ENCODE measurements around the gene KLHL40. TPM values are rescaled to one million over a fixed set of nuclear protein-coding genes. Genes with fewer than 3 reads are reported as not detected.

KLHL40 gene
- total and polyA plus RNA-seq, 9 of the 15 experiments (the other 6 are each of a cell fraction or from before 2014, with no cell fraction given) = not detected

GRCh38 chr3:42709621-42710020 lies 24.3 kb downstream of the KLHL40 start:
- Histone ChIP-seq H3K9ac (ENCODE audit: insufficient read depth in 1 of 2, low read depth in 2 of 2, low read length in 2 of 2) (no peak overlapping the region), H3K27ac (ENCODE audit: extremely low read depth, low read depth, low read length) (no peak overlapping the region), H3K36me3 (ENCODE audit: control insufficient read depth, insufficient read depth, low read length) (no peaks in the 10 kb centered on the region), H3K4me2 (ENCODE audit: insufficient read depth, low read length) (no peak overlapping the region), H2AFZ (ENCODE audit: low read depth, low read length) (no peak overlapping the region), H3K4me3 (no peak overlapping the region), H3K79me2 (ENCODE audit: control insufficient read depth, insufficient read depth, low read length) (no peaks in the 10 kb centered on the region), H3K4me1 (replicated peaks in 1 of 2; ENCODE audit: control insufficient read depth in 2 of 2, insufficient read depth in 2 of 2, low read length in 2 of 2) (0 out of 5 replicates have a peak, but pooled peaks cover 0 to 4% of the 10 kb centered on the region in 2 experiments), H3K9me1 (ENCODE audit: control insufficient read depth, insufficient read depth, low read length) (no peaks in the 10 kb centered on the region), H3K9me3 (replicated peaks; ENCODE audit: control insufficient read depth, insufficient read depth, low read depth, low read length) (no peaks in the 10 kb centered on the region), H4K20me1 (replicated peaks; ENCODE audit: control insufficient read depth, insufficient read depth, low read length) (peaks cover 8% of the 10 kb centered on the region; the same call in 1 of the 2 replicates), H3K27me3 (ENCODE audit: control insufficient read depth in 2 of 2, insufficient read depth in 2 of 2, low read length in 2 of 2) (peaks cover 37 to 70% of the 10 kb centered on the region in 2 experiments)
- ChIA-PET POLR2A (interaction anchor here (0.6 to 1.4 kb wide), 3 partner anchors 33 to 49 kb away, joined by 3 read pairs; no protein-coding TSS in a partner anchor), CTCF (ENCODE audit: low intra/inter-chr PET ratio) (no interaction called here)
- intact Hi-C loops (cut with micrococcal nuclease) (no loop called here), in situ Hi-C loops (cut with MboI) (no loop called here)
- no TSS peak for BruUV-seq (replicated peaks)
- TF ChIP-seq PRMT5 (CRISPR knock-in tag; IDR thresholded peaks at IDR 0.05) (no peak), ZC3H4 (CRISPR knock-in tag; IDR thresholded peaks at IDR 0.05; ENCODE audit: borderline replicate concordance) (no peak), ZSCAN32 (CRISPR knock-in tag; IDR thresholded peaks at IDR 0.05) (no peak), ETV1 (tag; conservative IDR thresholded peaks at IDR 0.05; ENCODE audit: low read depth) (no peak), HES1 (IDR thresholded peaks at IDR 0.05; ENCODE audit: low read depth) (no peak), SAP30 (IDR thresholded peaks at IDR 0.05; ENCODE audit: borderline replicate concordance, insufficient read depth, low read depth, low read length, poor library complexity, severe bottlenecking) (no peak), KAT8 (IDR thresholded peaks at IDR 0.05; ENCODE audit: low read depth) (no peak), ZBTB9 (CRISPR knock-in tag; IDR thresholded peaks at IDR 0.05) (no peak), RAD21 (CRISPR knock-in tag; conservative IDR thresholded peaks at IDR 0.05 in 1 of 2, IDR thresholded peaks at IDR 0.05 in 1 of 2) (no peak), RB1 (IDR thresholded peaks at IDR 0.05; ENCODE audit: low read depth) (no peak), HNRNPUL1 (IDR thresholded peaks at IDR 0.05; ENCODE audit: low read length) (no peak)
- no peak for ATAC-seq
- WGBS (ENCODE audit: insufficient coverage, low coverage, missing lambda C conversion rate) = under 1% methylated on average over 10 of the region's 10 CpGs
- no peak for DNase-seq (ENCODE audit: extremely low read depth in 1 of 4, low spot score in 3 of 4)
- FAIRE-seq = no peak
